BE2C (cell line): ENCODE data around the gene TGM6.
"Not testable (repeated sequence)": the region's sequence is repeated elsewhere in the genome, so short reads cannot be mapped to it uniquely, and the experiment has no call there.

Experiments
- DNase-seq: peaks from one replicate; pipeline ENCODE4 v3.0.0-alpha.2; 2020
- H3K27me3 ChIP-seq: fragments of 250-450 bp; sonication (Bioruptor Pico); 2 replicates; pipeline ENCODE4 v1.5.1; 2020; ENCODE audit warnings: mild to moderate bottlenecking
- H3K36me3 ChIP-seq: fragments of 250-450 bp; sonication (Bioruptor Pico); 2 replicates; pipeline ENCODE4 v1.5.1; 2020; ENCODE audit warnings: mild to moderate bottlenecking
- H3K4me1 ChIP-seq: fragments of 250-450 bp; sonication (Bioruptor Pico); 2 replicates; pipeline ENCODE4 v1.5.1; 2020
- H3K4me3 ChIP-seq: 2 replicates; pipeline ENCODE4 v1.5.1; 2011; ENCODE audit warnings: low read depth, low read length
- H3K9me3 ChIP-seq: fragments of 250-450 bp; sonication (Bioruptor Pico); 2 replicates; pipeline ENCODE4 v1.5.1; 2020
- TF ChIP-seq, protein P1 (sequence below): IDR thresholded peaks from 2 replicates; pipeline ENCODE4 v1.5.1; 2012; ENCODE audit warnings: mild to moderate bottlenecking, low read depth, low read length

Gene TGM6

DNA sequence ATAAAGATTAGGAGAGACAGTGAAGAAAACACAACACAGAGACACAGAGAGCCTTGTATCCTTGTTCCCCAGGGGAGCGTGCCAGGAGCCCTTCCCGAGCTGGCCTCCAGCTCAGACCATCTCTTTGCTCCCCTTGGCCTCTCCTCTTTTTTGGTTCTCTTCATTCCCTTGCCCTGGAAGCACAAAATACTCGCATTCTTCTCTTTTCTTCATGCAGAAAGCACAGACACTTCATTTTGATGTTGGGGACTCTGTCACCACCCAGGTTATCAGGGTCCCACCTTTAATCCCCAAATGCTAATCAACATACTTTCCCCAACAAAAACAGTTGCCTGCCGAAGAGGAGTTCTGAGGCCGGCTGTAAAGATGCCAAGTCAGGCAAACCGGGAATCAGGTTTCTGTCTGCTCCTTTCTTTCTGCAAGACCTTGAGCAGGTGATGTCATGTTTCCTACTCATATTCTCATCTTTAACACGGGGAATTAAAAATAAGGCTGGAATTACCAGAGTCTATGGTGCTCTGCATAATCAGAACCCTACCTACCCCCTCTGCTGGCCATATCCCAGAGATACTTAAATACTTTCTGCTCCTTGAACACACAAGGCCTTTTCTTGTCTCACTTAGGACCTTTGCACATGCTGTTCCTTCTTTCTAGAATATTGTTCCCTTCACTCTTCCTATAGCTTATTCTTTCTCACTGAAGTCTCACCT lies 21.7 kb downstream of the TGM6 start:
- Histone ChIP-seq H3K36me3 (no peaks in the 10 kb centered on the region), H3K27me3 (no peaks in the 10 kb centered on the region), H3K4me1 (no peaks in the 10 kb centered on the region), H3K9me3 (no peaks in the 10 kb centered on the region), H3K4me3 (no peak overlapping the region)
- TF ChIP-seq, protein P1, sequence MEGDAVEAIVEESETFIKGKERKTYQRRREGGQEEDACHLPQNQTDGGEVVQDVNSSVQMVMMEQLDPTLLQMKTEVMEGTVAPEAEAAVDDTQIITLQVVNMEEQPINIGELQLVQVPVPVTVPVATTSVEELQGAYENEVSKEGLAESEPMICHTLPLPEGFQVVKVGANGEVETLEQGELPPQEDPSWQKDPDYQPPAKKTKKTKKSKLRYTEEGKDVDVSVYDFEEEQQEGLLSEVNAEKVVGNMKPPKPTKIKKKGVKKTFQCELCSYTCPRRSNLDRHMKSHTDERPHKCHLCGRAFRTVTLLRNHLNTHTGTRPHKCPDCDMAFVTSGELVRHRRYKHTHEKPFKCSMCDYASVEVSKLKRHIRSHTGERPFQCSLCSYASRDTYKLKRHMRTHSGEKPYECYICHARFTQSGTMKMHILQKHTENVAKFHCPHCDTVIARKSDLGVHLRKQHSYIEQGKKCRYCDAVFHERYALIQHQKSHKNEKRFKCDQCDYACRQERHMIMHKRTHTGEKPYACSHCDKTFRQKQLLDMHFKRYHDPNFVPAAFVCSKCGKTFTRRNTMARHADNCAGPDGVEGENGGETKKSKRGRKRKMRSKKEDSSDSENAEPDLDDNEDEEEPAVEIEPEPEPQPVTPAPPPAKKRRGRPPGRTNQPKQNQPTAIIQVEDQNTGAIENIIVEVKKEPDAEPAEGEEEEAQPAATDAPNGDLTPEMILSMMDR, result peak; percentile 48
- no peak for DNase-seq

DNA sequence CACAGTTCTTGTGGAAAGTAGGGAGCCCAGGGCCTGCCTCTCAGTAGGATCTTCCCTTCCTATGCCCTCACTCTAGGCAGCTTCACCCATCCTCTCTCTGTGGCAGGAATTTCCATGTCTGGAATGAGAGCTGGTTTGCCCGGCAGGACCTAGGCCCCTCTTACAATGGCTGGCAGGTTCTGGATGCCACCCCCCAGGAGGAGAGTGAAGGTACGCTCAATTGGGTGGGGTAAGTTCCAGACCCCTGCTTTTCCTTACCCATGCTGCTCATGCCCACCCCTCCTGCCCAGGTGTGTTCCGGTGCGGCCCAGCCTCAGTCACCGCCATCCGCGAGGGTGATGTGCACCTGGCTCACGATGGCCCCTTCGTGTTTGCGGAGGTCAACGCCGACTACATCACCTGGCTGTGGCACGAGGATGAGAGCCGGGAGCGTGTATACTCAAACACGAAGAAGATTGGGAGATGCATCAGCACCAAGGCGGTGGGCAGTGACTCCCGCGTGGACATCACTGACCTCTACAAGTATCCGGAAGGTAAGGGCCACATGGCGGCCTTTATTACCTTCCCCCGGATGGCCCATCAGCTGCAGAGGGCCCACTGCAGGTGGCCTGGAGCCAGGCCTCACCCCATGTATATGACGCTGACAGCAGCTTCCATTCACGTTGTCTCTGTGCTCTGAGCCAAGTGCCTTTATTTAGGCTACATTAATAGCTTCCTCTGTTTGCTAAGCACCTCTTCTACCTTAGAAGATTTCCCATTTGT lies 22.8 kb downstream of the TGM6 start:
- DNase-seq, result no peak
- Histone ChIP-seq H3K9me3 (no peaks in the 10 kb centered on the region), H3K27me3 (no peaks in the 10 kb centered on the region), H3K36me3 (no peaks in the 10 kb centered on the region), H3K4me3 (no peak overlapping the region), H3K4me1 (no peaks in the 10 kb centered on the region)
- TF ChIP-seq, protein P1, result no peak

DNA sequence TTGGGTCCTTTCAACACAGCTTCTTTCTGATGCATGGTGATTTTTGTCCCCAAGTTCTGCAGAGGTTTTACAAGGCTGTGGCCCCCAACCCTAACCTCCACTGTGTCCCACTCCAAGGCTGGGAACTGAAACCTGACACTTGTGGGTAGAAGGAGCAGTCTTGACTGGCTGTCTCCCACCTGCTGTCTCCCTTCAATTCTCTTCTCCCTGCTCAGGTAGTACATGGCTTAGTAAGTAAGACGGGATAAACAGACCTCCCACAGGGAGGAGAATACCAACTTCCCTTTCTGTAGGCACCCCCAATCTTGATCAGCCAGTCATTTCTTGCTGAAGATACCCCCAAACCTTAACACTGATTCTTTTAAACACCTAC lies 25.0 kb downstream of the TGM6 start:
- no peaks in the 10 kb centered on the region for H3K9me3 ChIP-seq
- no peak for DNase-seq

DNA sequence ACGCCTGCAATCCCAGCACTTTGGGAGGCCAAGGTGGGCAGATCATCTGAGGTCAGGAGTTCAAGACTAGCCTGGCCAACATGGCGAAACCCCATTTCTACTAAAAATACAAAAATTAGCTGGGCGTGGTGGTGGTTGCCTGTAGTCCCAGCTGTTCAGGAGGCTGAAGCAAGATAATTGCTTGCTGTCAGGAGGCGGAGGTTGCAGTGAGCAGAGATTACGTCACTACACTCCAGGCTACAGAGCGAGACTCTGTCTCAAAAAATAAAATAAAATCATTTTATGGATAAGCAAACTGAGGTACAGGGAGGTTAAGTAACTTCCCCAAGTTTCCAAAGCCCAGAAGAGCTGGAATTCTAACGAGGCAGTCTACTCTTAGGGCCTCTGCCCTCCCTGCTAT lies 26.7 kb downstream of the TGM6 start:
- H3K9me3 ChIP-seq, DNase-seq, H3K4me1 ChIP-seq, H3K36me3 ChIP-seq, H3K27me3 ChIP-seq, H3K4me3 ChIP-seq: not testable (repeated sequence)

More for the DNA sequence above, 25.0 kb downstream of the TGM6 start:
- H3K27me3 ChIP-seq, result no peaks in the 10 kb centered on the region
- H3K36me3 ChIP-seq, result no peaks in the 10 kb centered on the region
- TF ChIP-seq, protein P1, result no peak
- H3K4me1 ChIP-seq, result no peaks in the 10 kb centered on the region
- no peak overlapping the region for H3K4me3 ChIP-seq

DNA sequence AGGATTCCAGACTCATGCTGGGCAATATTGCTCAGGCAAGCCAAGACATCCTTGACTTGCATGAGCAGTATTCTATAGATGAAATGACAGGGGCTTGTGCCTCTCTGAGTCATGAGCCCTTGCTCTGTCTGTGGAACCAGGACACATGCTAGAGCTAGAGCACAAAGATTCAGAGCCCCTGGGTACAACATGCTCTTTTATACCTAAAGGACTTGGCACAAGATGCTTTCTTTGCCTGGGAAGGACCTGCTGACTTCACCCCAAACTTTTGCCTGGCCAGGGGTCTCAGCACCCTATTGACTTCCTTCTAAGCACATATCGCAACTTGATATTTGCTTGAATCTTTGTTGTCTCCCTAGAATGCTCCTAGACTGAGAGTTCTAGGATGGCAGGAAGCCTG lies 27.4 kb downstream of the TGM6 start:
- TF ChIP-seq, protein P1, result no peak
- H3K36me3 ChIP-seq, result no peaks in the 10 kb centered on the region
- H3K9me3 ChIP-seq, result no peaks in the 10 kb centered on the region
- no peak overlapping the region for H3K4me3 ChIP-seq
- no peaks in the 10 kb centered on the region for H3K27me3 ChIP-seq
- H3K4me1 ChIP-seq, result no peaks in the 10 kb centered on the region
- DNase-seq, result no peak

DNA sequence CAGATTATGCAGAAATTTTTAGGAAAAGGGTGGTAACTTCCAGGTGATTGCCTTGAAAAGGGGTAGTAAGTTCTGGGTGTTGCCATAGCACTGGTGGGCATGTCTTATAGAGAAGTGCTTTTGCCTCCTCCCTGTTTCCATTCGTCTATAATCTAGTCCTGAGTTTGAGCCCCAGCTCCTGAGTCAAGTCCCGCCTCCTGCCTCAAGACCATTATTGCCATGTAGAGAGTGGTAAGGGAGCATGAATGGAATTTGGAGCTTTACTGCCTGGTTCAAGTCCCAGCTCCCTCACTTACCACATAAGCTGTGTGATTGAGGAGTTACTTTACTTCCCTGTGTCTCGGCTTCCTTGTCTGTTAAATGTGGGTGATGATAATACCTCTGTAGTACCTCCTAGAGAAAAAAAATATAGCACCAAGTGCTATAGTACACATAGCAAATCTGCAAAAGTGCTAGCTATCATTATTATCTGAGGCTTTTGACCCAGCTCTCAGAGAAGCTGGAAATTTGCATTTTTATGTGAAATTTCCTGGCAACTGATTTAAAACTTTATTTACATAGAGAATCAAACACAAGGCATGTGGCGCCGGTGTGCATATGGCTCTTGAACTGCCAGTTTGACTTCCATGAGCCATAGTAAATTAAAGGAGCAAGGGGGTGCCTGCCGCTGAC lies 36.0 kb downstream of the TGM6 start:
- Histone ChIP-seq H3K4me1 (no peaks in the 10 kb centered on the region), H3K27me3 (no peaks in the 10 kb centered on the region; the same call in 1 of the 2 replicates), H3K36me3 (no peaks in the 10 kb centered on the region), H3K9me3 (no peaks in the 10 kb centered on the region), H3K4me3 (no peak overlapping the region)
- no peak for DNase-seq
- TF ChIP-seq, protein P1, result no peak
